NOMO-1 treated with DMSO at 0.1 percent for 48 hours (cell line): ENCODE data around the gene CEP83.
"Not testable (repeated sequence)": the region's sequence is repeated elsewhere in the genome, so short reads cannot be mapped to it uniquely, and the experiment has no call there.

ENCODE experiments used
- DNase-seq: peaks from one replicate; lab custom pipeline; 2025; ENCODE audit not compliant: unreplicated experiment; lab: John Stamatoyannopoulos, UW

Gene CEP83, protein sequence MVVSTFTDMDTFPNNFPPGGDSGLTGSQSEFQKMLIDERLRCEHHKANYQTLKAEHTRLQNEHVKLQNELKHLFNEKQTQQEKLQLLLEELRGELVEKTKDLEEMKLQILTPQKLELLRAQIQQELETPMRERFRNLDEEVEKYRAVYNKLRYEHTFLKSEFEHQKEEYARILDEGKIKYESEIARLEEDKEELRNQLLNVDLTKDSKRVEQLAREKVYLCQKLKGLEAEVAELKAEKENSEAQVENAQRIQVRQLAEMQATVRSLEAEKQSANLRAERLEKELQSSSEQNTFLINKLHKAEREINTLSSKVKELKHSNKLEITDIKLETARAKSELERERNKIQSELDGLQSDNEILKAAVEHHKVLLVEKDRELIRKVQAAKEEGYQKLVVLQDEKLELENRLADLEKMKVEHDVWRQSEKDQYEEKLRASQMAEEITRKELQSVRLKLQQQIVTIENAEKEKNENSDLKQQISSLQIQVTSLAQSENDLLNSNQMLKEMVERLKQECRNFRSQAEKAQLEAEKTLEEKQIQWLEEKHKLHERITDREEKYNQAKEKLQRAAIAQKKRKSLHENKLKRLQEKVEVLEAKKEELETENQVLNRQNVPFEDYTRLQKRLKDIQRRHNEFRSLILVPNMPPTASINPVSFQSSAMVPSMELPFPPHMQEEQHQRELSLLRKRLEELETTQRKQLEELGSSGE

DNA sequence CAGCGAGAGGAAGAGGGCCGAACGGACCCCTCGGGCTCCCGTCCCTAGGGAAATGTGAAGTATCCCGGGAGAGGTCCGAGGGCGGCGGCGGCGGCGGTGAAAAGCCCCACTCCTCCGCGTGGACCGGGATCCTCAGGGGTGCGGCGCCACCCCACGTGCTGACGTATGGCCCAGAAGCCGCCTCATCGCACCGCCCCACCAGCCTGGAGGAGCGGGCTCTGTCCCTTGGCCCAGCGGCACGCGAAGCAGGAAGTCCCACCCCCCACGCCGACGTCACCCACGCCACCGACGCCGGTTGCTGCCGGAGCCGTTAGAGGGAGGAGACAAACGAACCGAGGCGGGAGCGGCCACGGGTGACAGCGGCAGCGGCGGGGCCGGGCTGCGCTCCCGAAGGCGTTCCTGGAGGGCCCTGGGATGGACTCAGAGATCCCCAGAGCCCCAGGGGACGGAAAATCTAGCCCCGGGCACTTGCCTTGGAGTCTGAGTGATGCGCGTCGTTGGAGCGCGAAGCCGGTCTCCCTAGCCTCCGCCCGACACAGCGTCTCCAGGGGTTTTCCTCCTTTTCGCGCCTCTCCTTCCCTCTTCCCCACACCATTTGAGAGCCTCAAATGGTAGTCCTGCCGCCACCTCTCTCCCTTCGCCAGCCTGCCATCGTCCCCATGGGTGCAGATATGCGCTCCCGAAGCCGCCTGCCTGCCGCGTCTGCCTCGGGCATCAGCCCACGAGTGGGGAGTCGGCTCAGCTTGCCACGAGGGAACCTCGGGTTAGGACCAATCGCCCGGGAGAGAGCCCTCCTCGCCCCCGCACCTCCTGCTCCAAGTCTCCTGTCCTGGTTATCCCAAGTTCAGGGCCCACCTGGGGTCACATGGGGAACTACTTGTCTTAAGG lies at the start of gene CEP83:
Gene CEP83 (minus strand): TSS at position 140 of the 888 bp plus-strand sequence. CDS start 47,377 bp downstream, outside the sequence.
- peak; percentile 91 for DNase-seq

DNA sequence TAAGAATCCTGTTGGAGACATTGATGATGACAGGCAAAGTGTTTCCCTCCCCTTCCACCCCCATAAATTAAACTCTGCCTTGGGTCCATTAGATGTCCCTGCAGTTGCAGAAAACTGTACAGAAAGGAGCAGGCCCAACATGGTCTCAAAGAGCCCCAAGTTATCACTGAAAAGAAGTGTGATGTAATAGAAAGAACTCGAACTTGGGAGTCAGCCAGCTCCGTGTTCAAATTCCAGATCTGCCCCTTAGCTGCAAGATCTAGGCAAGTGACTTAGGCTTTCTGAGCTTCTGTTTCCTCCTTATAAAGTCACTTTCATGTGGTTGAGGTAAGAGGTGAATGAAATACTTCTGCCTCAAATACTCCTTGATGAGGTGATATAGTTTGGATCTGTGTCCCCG lies 49.6 kb upstream of the CEP83 start:
- no peak for DNase-seq

DNA sequence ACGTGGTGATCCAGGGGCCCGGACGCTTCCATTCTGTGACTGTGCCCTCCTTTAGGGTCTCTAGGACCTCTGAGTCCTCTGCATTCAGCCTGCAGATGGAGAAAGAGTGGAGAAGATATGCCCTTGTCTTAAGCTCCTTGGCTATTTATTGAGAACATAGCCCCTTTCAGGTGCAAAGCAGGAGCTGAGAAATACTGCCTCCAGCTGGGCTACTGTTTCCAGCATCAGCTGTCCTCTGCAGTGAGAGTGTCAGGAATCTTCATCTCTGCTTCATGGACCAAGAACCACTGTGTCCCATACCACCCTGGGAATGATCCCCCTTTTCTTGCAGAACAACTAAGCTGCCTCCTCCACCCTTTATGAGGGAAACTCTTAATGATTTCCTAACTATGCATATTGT lies 47.8 kb upstream of the CEP83 start:
- no peak for DNase-seq

DNA sequence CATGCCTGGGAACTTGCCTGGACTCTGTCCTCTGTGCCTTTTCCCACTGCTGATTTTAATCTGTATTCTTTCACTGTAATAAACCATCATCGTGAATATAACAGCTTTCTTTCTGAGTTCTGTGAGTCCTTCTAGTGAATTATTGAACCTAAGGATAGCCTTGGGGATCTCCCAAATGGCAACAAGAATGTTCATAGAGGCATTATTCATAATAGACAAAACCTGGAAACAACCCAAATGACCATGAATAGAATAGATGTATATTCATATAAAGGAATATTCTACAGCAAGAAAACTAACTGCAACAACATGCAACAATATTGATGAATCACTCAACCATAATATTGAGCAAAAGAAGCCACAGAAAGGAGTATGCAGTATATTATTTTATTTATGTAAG lies 44.7 kb upstream of the CEP83 start:
- no peak for DNase-seq

DNA sequence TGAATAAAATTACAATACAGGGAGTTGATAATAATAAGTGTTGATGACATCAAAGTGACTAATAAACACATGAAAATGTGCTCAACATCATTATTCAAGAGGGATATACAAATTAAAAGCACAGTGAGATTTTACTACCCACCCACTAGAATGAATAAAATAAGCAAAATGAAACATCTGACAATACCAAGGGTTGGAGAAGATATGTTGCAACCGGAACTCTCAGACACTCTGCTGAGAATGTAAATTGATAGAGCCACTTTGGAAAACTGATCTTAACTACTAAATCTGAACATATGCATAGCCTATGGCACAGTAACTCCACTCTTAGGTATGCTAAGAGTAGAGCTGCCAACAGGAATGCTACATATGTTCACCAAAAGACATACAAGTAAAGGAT lies 44.0 kb upstream of the CEP83 start:
- DNase-seq: no peak

DNA sequence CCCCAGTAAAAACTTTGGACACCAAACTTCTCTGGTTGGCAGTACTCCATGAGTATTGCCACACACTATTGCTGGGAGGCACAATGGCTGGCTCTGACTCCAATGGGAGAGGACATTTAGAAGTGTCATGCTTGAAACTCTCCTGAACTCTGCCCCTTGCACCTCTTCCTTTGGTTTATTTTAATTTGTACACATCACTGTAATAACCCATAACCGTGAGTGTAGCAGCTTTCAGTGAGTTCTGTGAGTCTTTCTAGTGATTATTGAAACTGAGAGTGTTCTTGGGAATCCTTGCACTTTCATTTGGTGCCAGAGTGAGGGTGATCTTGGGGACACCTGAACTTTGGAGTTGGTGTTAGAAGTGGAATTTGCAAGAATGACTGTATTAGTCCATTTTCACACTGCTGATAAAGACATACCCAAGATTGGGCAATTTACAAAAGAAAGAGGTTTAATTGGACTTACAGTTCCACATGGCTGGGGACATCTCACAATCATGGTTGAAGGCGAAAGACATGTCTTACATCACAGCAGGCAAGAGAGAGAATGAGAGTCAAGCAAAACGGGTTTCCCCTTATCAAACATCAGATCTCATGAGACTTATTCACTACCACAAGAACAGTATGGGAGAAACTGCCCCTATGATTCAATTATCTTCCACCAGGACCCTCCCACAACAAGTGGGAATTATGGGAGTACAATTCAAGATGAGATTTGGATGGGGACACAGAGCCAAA lies 41.3 kb upstream of the CEP83 start:
- DNase-seq: no peak

DNA sequence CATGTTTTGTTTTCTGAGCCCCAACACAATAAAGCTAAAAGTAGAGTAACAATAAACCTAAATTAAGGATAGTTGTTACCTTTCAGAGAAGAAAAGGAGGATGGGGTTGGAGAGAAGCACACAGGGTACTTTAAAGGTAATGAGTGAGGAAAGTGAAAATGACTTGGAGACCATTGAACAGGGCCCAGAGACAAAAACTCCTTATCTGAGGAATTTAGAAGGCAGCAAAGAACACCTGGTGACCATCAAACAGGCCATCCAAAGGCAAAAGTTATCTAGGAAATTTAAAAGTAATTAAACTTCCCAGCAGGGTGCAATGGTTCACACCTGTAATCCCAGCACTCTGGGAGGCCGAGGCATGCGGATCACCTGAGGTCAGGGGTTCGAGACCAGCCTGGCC lies 39.0 kb upstream of the CEP83 start:
- DNase-seq: no peak

DNA sequence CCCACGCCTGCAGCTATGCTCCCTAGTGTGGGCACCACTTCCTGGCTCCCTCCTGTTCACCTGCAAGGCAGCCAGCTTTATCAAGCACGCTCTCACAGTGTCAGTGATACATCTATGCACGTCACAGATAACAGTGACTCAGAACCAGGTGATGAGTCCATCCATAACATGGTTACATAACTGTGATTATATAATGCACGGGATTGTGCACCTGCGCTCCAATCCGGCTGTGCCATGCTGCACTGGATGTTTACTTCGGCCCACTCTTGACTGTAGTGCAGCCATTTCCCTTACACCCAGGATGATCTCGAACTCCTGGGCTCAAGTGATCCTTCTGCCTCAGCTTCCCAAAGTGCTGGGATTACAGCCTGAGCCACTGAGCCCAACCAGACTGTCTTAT lies 38.4 kb upstream of the CEP83 start:
- no peak for DNase-seq

DNA sequence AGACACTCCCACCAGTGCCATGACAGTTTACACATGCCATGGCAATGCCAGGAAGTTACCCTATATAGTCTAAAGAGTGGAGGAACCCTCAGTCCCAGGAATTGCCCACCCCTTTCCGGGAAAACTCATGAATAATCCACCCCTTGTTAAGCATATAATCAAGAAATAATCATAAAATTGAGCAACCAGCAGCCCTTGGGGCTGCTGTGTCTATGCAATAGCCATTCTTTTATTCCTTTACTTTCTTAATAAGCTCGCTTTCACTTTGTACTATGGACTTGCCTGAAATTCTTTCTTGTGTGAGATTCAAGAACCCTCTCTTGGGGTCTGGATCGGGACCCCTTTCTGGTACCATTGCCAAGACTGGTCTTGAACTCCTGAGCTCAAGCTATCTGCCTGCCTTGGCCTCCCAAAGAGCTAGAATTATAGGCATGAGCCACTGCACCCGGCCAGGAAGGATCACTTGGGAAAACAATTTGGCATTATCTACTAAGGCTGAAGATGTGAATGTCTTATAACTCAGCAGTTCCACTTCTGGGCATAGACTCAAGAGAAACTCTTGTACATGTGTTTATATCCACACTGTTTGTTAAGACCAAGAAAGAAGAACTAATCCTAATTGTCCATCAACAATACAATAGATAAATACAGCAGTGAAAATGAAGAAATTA lies 35.9 kb upstream of the CEP83 start:
- DNase-seq: no peak

DNA sequence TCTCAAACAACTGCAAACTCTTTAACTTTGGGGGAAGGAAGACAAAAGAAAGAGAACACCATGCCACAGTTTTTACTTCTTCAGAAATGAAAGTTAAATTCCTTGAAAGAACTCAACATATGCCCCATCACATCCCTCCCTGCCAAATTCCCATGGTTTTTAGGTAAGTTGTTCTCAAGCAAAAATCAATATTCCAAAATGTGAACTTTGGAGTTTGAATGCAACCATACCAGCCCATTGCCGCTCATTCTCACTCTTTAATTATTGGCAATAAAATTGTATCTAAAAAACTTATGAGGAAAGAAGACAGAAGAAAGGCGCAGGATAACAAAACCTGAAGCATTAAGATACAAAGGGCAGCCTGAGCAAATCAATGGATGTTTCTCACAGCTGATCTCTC lies 31.8 kb upstream of the CEP83 start:
- DNase-seq: no peak

DNA sequence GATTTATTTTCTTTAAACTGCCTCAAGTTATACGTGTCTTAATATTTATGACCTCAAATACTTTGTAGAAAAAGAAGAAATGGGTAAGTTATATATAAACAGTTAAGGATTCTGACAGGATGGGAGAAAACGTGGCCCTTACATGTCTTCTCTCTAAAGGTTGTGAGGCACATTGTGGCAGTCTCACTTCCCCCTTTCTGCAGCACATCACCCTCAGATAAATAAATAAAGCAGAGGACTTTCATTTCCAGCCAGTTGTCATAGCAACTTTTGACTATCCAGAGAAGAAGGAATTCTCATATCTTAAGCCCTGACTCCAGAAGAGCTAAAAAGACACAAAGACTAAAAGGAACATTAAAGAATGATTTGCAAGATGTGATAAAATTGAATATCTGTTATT lies 28.8 kb upstream of the CEP83 start:
- DNase-seq: peak; percentile 67

DNA sequence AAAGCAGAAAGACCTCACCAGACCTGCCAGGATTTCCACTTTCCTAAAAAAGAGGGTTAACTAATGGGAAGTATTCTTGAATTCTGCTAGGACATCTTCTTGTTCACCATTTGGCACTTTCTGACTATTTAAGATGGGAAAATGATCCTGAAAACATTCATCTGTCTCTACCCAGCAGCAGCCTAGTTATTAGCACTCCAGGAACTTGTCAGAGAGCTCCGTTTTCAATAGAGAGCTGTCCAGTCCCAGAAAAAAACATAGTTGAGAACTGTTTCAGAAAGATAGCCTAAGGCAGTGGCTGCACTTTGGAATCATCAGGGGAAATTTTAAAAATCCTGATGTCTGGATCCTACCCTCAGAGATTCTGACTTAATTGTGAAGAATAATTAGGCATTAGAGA lies 22.1 kb upstream of the CEP83 start:
- no peak for DNase-seq

DNA sequence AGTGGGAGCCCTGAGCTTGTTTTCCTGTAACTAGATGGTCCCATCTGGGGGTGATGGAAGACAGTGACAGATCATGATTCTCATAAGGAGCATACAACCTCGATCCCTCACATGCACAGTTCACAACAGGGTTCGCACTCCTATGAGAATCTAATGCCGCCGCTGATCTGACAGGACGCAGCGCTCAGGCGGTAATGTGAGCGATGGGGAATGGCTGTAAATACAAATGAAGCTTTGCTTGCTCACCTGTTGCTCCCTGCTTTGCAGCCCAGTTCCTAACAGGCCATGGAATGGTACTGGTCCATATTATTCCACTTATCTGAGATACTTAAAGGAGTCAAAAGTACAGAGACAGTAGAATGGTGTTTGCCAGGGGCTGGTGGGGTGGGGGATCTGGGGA lies 9.9 kb upstream of the CEP83 start:
- no peak for DNase-seq

DNA sequence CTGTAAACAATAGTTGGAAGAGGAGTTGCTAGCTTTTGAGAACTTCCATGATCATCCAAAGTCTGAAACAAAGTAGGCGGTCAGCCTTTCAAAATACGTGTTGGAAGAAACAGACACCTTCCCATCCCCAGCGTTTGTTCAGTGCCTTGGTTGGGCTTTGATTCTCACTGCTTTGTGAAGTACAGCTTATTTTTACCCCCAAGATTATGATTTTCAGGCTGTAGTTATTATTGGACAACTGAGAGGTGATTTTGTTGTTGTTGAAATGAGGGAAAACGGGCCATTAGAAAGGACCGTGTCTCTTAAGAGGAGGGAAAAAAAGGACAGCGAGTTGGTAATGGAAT lies 921 bp upstream of the CEP83 start:
- DNase-seq: no peak

DNA sequence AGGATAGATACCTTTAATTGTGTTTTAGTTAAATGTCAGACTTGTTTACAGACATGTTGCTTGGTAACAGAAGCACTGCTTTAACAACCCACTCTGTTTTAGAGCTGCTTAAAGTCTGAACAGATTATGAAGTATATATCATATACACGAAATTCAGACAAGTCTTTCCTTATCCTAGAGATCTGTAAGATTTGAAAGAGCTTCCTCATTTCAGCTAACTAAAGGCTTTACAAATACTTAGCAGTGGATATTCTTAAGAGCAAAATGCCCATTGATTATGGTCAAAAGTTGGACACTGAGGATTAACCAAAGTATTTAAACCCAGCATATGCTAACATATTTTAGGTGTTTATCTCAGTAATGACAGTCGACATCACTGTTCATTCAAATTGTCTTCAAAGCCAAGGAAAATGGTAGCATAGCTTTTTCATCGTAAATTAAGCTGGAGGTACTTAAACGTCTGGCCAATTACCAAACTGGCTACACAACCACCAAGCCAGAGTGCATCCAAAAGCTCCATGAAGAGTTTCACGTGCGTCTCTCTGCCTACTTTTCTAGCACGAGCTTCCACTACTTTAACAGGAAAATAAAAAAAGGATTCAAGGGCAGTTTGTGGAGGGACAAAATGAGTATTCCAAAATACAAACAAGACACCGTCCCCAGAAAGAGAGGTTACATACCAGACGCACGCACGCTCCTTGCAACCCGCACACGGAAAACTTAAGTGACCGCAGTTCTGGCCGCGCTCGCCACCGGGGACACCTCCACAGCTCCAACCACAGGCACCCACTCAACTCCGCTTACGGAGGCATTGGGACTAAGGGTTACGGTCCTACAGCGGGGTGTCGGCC lies 565 bp downstream of the CEP83 start:
- DNase-seq: peak; percentile 57

DNA sequence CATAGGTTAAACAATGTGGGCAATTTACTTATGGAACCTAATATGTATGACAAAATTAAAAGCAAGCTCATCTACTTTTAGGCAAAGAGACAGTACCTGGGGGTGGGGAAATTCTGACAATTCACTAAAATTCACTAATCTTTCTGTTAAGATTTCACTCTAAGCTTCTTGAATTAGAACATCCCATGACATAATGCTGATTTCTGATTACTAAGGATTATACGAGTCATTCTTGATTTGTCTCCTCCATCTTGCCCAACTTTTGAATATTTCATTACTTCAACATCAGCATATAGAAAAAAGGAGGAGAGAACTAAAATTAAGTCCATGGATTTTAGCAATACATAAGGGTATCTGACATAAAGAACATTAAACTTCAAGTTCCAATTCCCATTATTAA lies 2.4 kb downstream of the CEP83 start:
- no peak for DNase-seq

DNA sequence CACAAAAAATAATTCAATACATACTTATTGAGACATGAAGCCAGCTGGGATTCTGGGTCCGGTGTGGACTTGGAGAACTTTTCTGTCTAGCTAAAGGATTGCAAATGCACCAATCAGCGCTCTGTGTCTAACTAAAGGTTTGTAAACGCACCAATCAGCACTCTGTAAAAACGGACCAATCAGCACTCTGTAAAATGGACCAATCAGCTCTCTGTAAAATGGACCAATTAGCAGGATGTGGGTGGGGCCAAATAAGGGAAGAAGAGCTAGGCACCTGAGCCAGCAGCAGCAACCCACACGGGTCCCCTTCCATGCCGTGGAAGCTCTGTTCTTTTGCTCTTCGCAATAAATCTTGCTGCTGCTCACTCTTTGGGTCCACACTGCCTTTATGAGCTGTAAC lies 5.3 kb downstream of the CEP83 start:
- DNase-seq: not testable (repeated sequence)

DNA sequence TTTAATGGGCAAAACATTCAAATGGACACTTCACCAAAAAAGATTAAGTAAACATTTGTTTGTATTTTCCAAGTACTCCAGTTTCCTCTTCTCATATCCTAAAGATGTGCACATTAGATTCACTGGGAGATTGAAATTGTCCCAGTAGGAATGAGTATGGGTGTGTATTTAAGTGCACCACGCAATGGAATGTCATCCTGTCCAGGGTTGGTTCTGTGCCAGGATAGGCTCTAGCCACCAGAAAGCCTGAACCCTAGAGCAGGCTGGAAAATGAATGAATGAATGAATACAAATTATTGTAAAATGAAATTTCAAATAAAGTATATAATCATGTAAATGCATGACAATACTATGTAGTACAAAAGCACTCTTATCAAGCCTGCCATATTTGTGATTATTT lies 14.0 kb downstream of the CEP83 start:
- no peak for DNase-seq

DNA sequence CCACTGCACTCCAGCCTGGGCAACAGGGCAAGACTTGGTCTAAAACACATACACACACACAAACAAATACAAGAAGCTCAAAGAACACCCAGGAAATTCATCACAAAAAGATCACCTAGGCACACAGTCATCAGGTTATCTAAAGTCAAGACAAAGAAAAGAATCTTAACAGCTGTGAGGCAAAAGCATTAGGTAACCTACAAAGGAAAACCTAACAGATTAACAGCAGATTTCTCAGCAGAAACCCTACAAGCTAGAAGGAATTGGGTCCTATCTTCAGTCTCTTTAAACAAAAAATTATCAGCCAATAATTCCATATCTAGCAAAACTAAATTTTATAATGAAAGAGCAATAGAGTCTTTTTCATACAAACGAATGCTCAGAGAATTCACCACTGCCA lies 22.4 kb downstream of the CEP83 start:
- DNase-seq: no peak

DNA sequence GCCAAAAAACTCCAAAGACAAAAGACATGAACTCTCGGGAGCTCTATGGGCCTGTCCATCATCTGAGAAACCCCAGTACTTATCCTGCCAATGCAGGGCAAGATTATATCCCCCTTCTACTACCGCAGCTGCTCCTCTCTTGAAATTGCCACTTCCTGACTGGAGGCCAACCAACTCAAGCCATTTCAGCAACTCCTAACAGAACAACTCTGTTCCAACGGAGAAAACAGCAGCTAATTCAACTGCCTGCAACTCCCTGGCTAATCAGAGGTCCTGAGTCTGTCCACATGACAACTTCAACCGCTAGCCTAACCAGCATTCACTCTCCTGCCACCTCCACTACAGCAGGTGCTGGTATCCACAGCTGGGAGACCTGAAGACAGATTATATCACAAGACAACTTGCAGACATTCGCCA lies 24.1 kb downstream of the CEP83 start:
- no peak for DNase-seq
